Measurements from ENCODE around the gene CNN2.

GRCh38 chr19:998064-998463, 28.3 kb upstream of the CNN2 start:
- TF ChIP-seq, protein P1, sequence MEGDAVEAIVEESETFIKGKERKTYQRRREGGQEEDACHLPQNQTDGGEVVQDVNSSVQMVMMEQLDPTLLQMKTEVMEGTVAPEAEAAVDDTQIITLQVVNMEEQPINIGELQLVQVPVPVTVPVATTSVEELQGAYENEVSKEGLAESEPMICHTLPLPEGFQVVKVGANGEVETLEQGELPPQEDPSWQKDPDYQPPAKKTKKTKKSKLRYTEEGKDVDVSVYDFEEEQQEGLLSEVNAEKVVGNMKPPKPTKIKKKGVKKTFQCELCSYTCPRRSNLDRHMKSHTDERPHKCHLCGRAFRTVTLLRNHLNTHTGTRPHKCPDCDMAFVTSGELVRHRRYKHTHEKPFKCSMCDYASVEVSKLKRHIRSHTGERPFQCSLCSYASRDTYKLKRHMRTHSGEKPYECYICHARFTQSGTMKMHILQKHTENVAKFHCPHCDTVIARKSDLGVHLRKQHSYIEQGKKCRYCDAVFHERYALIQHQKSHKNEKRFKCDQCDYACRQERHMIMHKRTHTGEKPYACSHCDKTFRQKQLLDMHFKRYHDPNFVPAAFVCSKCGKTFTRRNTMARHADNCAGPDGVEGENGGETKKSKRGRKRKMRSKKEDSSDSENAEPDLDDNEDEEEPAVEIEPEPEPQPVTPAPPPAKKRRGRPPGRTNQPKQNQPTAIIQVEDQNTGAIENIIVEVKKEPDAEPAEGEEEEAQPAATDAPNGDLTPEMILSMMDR (IDR thresholded peaks at IDR 0.05; ENCODE audit: insufficient read depth, low read length), result no peak
- TF ChIP-seq, protein P2, sequence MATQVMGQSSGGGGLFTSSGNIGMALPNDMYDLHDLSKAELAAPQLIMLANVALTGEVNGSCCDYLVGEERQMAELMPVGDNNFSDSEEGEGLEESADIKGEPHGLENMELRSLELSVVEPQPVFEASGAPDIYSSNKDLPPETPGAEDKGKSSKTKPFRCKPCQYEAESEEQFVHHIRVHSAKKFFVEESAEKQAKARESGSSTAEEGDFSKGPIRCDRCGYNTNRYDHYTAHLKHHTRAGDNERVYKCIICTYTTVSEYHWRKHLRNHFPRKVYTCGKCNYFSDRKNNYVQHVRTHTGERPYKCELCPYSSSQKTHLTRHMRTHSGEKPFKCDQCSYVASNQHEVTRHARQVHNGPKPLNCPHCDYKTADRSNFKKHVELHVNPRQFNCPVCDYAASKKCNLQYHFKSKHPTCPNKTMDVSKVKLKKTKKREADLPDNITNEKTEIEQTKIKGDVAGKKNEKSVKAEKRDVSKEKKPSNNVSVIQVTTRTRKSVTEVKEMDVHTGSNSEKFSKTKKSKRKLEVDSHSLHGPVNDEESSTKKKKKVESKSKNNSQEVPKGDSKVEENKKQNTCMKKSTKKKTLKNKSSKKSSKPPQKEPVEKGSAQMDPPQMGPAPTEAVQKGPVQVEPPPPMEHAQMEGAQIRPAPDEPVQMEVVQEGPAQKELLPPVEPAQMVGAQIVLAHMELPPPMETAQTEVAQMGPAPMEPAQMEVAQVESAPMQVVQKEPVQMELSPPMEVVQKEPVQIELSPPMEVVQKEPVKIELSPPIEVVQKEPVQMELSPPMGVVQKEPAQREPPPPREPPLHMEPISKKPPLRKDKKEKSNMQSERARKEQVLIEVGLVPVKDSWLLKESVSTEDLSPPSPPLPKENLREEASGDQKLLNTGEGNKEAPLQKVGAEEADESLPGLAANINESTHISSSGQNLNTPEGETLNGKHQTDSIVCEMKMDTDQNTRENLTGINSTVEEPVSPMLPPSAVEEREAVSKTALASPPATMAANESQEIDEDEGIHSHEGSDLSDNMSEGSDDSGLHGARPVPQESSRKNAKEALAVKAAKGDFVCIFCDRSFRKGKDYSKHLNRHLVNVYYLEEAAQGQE (IDR thresholded peaks at IDR 0.05; ENCODE audit: insufficient replicate concordance, low read depth), result no peak
- TF ChIP-seq GABPA (IDR thresholded peaks at IDR 0.05; ENCODE audit: low read depth), result no peak

All from HL-60 (cell line).